HG03108 (cell line): ENCODE data around the gene LYRM4.
A peak's percentile ranks its signal among the peaks of the same experiment; 100 is the strongest.

Experiments
- ATAC-seq: cut with Tn5 transposase; IDR thresholded peaks from one replicate; pipeline ENCODE4 v1.9.1; 2021; ENCODE audit warnings: moderate library complexity; ENCODE audit not compliant: unreplicated experiment

The LYRM4 gene

GRCh38 chr6:5105146-5105545 lies 155.6 kb downstream of the LYRM4 start:
- no peak for ATAC-seq

- ATAC-seq = no peak
Measured at GRCh38 chr6:5104667-5105066, 156.1 kb downstream of the LYRM4 start.

GRCh38 chr6:5103250-5103649 lies 157.5 kb downstream of the LYRM4 start:
- no peak for ATAC-seq

- no peak for ATAC-seq
Measured at GRCh38 chr6:5102267-5102970, 158.3 kb downstream of the LYRM4 start.

GRCh38 chr6:5100806-5101205 lies 159.9 kb downstream of the LYRM4 start:
- ATAC-seq = no peak

GRCh38 chr6:5099537-5099936 lies 161.2 kb downstream of the LYRM4 start:
- no peak for ATAC-seq

GRCh38 chr6:5098501-5099270 lies 162.1 kb downstream of the LYRM4 start:
- ATAC-seq = no peak

- ATAC-seq = no peak
Measured at GRCh38 chr6:5096482-5096881, 164.3 kb downstream of the LYRM4 start.

- peak; percentile 83 for ATAC-seq
Measured at GRCh38 chr6:5095236-5095635, 165.5 kb downstream of the LYRM4 start.

GRCh38 chr6:5094327-5094726 lies 166.4 kb downstream of the LYRM4 start:
- no peak for ATAC-seq

GRCh38 chr6:5093231-5094015 lies 167.3 kb downstream of the LYRM4 start:
- no peak for ATAC-seq

- ATAC-seq = no peak
Measured at GRCh38 chr6:5091210-5092069, 169.3 kb downstream of the LYRM4 start.

GRCh38 chr6:5090603-5091002 lies 170.1 kb downstream of the LYRM4 start:
- no peak for ATAC-seq

- ATAC-seq = no peak
Measured at GRCh38 chr6:5089481-5090438, 171.0 kb downstream of the LYRM4 start.

GRCh38 chr6:5088780-5089179 lies 172.0 kb downstream of the LYRM4 start:
- ATAC-seq = no peak

GRCh38 chr6:5087389-5087788 lies 173.4 kb downstream of the LYRM4 start:
- no peak for ATAC-seq

- ATAC-seq = no peak
Measured at GRCh38 chr6:5086294-5086890, 174.4 kb downstream of the LYRM4 start.

- no peak for ATAC-seq
Measured at GRCh38 chr6:5085648-5086293, 175.0 kb downstream of the LYRM4 start.
